ENCODE data around the gene LNP1. TPM values are rescaled to one million over a fixed set of nuclear protein-coding genes. Genes with fewer than 3 reads are reported as not detected.

LNP1 gene
- total RNA-seq, 1 donor from 2014 or later: 2.4 TPM

GRCh38 chr3:100426067-100426682 is 24.8 kb downstream of the LNP1 start:
- ChIA-PET POLR2A (no interaction called here), CTCF (no interaction called here)
- no peaks in the 10 kb centered on the region for H3K9me3 Mint-ChIP-seq

GRCh38 chr3:100427699-100428098 is 26.4 kb downstream of the LNP1 start:
- CTCF ChIA-PET: no interaction called here
- intact Hi-C loops (cut with micrococcal nuclease): no loop called here
- Mint-ChIP-seq H3K27me3 (no peaks in the 10 kb centered on the region), H3K4me1 (no peaks in the 10 kb centered on the region), H3K4me3 (no peak overlapping the region), H3K27ac (no peak overlapping the region), H3K36me3 (ENCODE audit: low read depth) (no peaks in the 10 kb centered on the region), H3K9me3 (no peaks in the 10 kb centered on the region)
- TF ChIP-seq CTCF (IDR thresholded peaks at IDR 0.05): no peak
- POLR2A ChIA-PET: no interaction called here
- no peak for ATAC-seq (ENCODE audit: low read depth)
- no peak for DNase-seq

More at GRCh38 chr3:100426067-100426682, 24.8 kb downstream of the LNP1 start:
- Mint-ChIP-seq H3K27ac (no peak overlapping the region), H3K27me3 (no peaks in the 10 kb centered on the region), H3K4me1 (no peaks in the 10 kb centered on the region), H3K4me3 (no peak overlapping the region), H3K36me3 (ENCODE audit: low read depth) (no peaks in the 10 kb centered on the region)
- no peak for TF ChIP-seq CTCF (IDR thresholded peaks at IDR 0.05)
- intact Hi-C loops (cut with micrococcal nuclease): no loop called here
- ATAC-seq (ENCODE audit: low read depth): no peak
- no peak for DNase-seq

DNA sequence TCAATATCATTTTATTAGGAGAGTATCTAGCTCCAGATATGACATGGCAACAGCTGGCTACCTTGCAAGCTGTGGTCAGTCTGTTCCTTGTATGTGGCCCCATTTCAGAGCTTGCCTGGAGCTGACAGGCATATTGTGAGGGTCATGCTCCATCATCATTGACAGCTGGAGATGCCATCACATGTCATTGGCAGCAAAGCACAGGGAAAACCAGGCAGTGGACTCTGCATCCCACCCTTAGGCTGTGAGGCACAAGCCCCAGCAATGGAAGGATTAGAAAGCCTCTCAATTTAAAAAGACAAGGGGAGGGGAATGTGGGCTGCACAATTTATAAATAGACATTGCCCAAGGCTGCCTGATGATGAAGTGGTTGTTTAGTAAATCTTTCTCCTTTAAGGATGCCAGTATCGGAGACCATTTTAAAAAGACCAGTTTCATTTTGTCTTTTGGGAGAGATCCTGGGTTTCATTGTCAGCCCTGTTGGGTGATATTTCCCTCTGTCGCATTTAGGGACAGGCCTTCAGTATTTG is 27.9 kb downstream of the LNP1 start:
- DNase-seq (no peak), ATAC-seq (ENCODE audit: low read depth) (no peak)
- no peak overlapping the region for H3K4me3 Mint-ChIP-seq
- no peaks in the 10 kb centered on the region for H3K27me3 Mint-ChIP-seq
- CTCF ChIA-PET: no interaction called here
- intact Hi-C loops (cut with micrococcal nuclease): no loop called here
- H3K9me3 Mint-ChIP-seq: no peaks in the 10 kb centered on the region
- no peak for TF ChIP-seq CTCF (IDR thresholded peaks at IDR 0.05)
- H3K27ac Mint-ChIP-seq: no peak overlapping the region
- POLR2A ChIA-PET: no interaction called here
- H3K36me3 Mint-ChIP-seq (ENCODE audit: low read depth): no peaks in the 10 kb centered on the region
- no peaks in the 10 kb centered on the region for H3K4me1 Mint-ChIP-seq

DNA sequence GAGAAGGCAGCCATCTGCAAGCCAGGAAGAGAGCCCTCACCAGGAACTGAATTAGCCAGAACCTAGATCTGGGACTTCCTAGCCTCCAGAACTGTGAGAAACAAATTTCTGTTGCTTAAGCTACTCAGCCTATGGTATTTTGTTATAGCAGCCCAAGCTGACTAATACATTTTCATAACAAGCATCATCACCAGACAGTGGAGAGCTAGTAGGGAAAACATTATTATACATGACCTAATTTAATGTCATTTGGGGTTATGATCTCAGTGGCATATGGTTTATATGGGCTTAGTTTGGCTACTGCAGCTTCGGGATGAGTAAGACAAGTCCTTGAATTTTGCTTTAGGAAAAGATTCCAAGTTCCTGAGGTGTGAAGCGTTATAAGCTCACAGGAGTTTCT is 35.6 kb downstream of the LNP1 start:
- TF ChIP-seq CTCF (IDR thresholded peaks at IDR 0.05): no peak
- ChIA-PET POLR2A (no interaction called here), CTCF (no interaction called here)
- ATAC-seq (ENCODE audit: low read depth) (no peak), DNase-seq (no peak)
- H3K9me3 Mint-ChIP-seq: no peaks in the 10 kb centered on the region
- no peaks in the 10 kb centered on the region for H3K4me1 Mint-ChIP-seq
- no peaks in the 10 kb centered on the region for H3K36me3 Mint-ChIP-seq (ENCODE audit: low read depth)
- no peak overlapping the region for H3K4me3 Mint-ChIP-seq
- H3K27ac Mint-ChIP-seq: no peak overlapping the region
- intact Hi-C loops (cut with micrococcal nuclease): no loop called here
- no peaks in the 10 kb centered on the region for H3K27me3 Mint-ChIP-seq

GRCh38 chr3:100437721-100438622 is 36.6 kb downstream of the LNP1 start:
- H3K4me1 Mint-ChIP-seq: no peaks in the 10 kb centered on the region
- H3K36me3 Mint-ChIP-seq (ENCODE audit: low read depth): no peaks in the 10 kb centered on the region
- TF ChIP-seq CTCF (IDR thresholded peaks at IDR 0.05): no peak
- ChIA-PET CTCF (no interaction called here), POLR2A (no interaction called here)
- H3K27me3 Mint-ChIP-seq: no peaks in the 10 kb centered on the region
- no peak overlapping the region for H3K27ac Mint-ChIP-seq
- intact Hi-C loops (cut with micrococcal nuclease): no loop called here
- H3K9me3 Mint-ChIP-seq: peaks cover 4% of the 10 kb centered on the region
- DNase-seq (no peak), ATAC-seq (ENCODE audit: low read depth) (no peak)
- no peak overlapping the region for H3K4me3 Mint-ChIP-seq

All from activated B cell treated with CpG ODN at 0.5 μM for 24 hours (primary cell).